ENCODE data around the gene RNF181.

RNF181 gene

DNA sequence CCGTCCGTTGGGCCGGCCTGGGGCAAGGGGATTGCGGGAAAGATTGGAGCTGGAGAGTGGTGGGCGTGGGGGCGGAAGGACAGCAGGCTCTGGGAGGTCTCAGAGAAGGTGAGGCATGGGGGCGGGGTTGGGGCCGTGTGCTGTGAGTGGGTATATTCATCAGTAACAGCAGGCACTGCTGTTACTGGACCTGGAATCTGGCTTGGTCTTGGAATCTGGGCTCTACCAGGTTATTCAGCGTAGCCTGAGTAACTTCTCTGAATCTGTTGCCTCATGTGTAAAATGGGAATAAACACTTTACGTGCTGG lies 435 bp downstream of the RNF181 start:
- TF ChIP-seq, protein P1, sequence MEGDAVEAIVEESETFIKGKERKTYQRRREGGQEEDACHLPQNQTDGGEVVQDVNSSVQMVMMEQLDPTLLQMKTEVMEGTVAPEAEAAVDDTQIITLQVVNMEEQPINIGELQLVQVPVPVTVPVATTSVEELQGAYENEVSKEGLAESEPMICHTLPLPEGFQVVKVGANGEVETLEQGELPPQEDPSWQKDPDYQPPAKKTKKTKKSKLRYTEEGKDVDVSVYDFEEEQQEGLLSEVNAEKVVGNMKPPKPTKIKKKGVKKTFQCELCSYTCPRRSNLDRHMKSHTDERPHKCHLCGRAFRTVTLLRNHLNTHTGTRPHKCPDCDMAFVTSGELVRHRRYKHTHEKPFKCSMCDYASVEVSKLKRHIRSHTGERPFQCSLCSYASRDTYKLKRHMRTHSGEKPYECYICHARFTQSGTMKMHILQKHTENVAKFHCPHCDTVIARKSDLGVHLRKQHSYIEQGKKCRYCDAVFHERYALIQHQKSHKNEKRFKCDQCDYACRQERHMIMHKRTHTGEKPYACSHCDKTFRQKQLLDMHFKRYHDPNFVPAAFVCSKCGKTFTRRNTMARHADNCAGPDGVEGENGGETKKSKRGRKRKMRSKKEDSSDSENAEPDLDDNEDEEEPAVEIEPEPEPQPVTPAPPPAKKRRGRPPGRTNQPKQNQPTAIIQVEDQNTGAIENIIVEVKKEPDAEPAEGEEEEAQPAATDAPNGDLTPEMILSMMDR (IDR thresholded peaks at IDR 0.05; ENCODE audit: extremely low read depth, insufficient read depth, missing control alignments), result no peak
- in situ Hi-C loops (cut with MboI; ENCODE audit: low pct_unique_long_range_greater_than_20kb, low sequenced_read_pairs, unreplicated experiment), result no loop called here
- no peak for DNase-seq (ENCODE audit: low spot score)

GRCh38 chr2:85596486-85597143 lies 1.1 kb downstream of the RNF181 start:
- TF ChIP-seq, protein P1 (IDR thresholded peaks at IDR 0.05; ENCODE audit: extremely low read depth, insufficient read depth, missing control alignments), result no peak
- DNase-seq (ENCODE audit: low spot score), result no peak
- in situ Hi-C loops (cut with MboI; ENCODE audit: low pct_unique_long_range_greater_than_20kb, low sequenced_read_pairs, unreplicated experiment), result no loop called here

DNA sequence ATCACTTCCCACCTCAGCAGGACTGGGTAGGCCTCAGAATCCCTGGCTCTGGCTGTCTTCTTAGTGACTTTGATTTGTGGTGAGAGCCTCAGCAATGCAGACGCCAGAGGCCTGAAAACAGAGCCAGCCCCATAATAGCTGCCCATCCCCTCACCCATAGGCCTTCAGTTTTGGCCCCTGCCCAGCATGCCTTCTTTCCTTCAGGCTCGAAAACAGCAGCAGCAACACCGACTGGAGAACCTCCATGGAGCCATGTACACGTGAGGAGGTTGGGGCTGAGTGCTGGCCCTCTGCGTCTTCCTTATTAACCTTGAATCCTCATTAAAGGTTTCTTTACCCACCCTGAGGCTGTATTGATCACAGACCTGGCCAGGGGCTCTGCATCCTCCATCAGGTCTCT lies 1.7 kb downstream of the RNF181 start:
- in situ Hi-C loops (cut with MboI; ENCODE audit: low pct_unique_long_range_greater_than_20kb, low sequenced_read_pairs, unreplicated experiment), result no loop called here
- no peak for DNase-seq (ENCODE audit: low spot score)
- TF ChIP-seq, protein P1 (IDR thresholded peaks at IDR 0.05; ENCODE audit: extremely low read depth, insufficient read depth, missing control alignments), result no peak

DNA sequence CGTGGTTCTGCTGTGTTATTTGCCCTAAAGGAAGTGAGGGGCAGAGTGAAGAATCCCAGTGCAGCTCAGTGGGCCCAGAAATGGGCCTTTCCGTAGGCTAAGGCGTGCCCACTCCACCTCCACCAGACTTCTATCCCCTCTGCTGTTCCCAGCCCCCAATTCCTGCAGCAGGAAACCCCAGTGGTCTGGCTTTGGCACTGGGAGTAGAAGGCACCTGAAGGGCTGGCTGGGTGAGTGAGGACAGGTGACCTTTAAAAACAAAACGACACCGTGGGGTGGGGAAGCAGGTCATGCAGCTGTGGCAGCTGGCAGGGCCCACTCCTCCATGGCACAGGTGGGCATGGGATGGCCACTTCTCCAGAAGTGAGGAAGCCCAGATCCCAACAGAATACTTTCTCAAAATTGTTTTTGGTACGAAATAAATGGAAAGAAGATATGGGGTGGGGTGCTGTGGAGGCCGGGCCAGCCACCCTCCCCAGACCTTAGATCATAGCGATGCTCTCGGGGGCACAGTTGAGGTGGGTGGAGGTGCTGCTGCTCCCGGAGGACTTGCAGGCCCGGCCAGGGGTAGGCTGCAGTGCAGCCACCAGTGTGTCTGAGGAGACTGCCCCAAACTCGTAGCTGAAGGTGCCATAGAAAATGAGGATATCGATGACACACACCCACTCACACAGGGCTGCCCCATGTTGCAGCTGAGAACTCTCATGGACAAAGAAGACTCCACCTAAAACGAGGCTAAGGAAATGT lies 3.2 kb downstream of the RNF181 start:
- no peak for DNase-seq (ENCODE audit: low spot score)
- in situ Hi-C loops (cut with MboI; ENCODE audit: low pct_unique_long_range_greater_than_20kb, low sequenced_read_pairs, unreplicated experiment), result no loop called here
- TF ChIP-seq, protein P1 (IDR thresholded peaks at IDR 0.05; ENCODE audit: extremely low read depth, insufficient read depth, missing control alignments), result no peak

- in situ Hi-C loops (cut with MboI; ENCODE audit: low pct_unique_long_range_greater_than_20kb, low sequenced_read_pairs, unreplicated experiment), result no loop called here
- no peak for DNase-seq (ENCODE audit: low spot score)
- TF ChIP-seq, protein P1 (IDR thresholded peaks at IDR 0.05; ENCODE audit: extremely low read depth, insufficient read depth, missing control alignments), result no peak
These were observed 4.1 kb downstream of the RNF181 start for GRCh38 chr2:85599468-85600234.

DNA sequence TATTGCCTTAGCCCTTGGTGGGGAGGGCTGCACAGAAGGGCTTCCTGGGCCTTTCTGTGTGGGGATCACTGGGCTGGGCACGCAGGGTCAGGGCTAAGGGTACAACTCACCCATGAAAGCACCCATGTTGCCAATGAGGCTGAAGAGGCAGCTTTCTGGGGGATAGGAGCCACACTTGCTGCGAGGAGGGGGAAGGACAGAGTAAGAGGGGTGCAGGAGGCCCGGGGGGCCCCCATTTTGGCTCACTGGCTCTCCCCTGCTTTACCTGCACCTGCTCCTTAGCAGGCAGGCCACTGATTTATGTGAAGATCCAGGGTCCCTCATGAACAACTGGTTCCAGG lies 4.7 kb downstream of the RNF181 start:
- no peak for DNase-seq (ENCODE audit: low spot score)
- in situ Hi-C loops (cut with MboI; ENCODE audit: low pct_unique_long_range_greater_than_20kb, low sequenced_read_pairs, unreplicated experiment), result no loop called here
- TF ChIP-seq, protein P1 (IDR thresholded peaks at IDR 0.05; ENCODE audit: extremely low read depth, insufficient read depth, missing control alignments), result no peak

All from GM13977 (cell line).